Measurements from ENCODE around the gene LGSN.

GRCh38 chr6:63303476-63303875, 16.3 kb downstream of the LGSN start:
- no peak for TF ChIP-seq CTCF (IDR thresholded peaks at IDR 0.05; ENCODE audit: low read depth, low read length, missing input control)
- TF ChIP-seq ZBTB33 (IDR thresholded peaks at IDR 0.05): no peak
- no peak for TF ChIP-seq ATF3 (IDR thresholded peaks at IDR 0.05)
- TF ChIP-seq GABPA (IDR thresholded peaks at IDR 0.05 in 1 of 2, conservative IDR thresholded peaks at IDR 0.05 in 1 of 2): no peak
- TF ChIP-seq RAD21 (IDR thresholded peaks at IDR 0.05): no peak
- TF ChIP-seq NR2F2 (IDR thresholded peaks at IDR 0.05): no peak
- no peak for TF ChIP-seq SP1 (IDR thresholded peaks at IDR 0.05)
- TF ChIP-seq FOXA1 (IDR thresholded peaks at IDR 0.05): no peak
- TF ChIP-seq YY1 (IDR thresholded peaks at IDR 0.05): no peak
- no peak for TF ChIP-seq TAF1 (conservative IDR thresholded peaks at IDR 0.05)
